HUES48 (cell line): Measurements from ENCODE around the gene ADGRF1.
"Not testable (repeated sequence)": the region's sequence is repeated elsewhere in the genome, so short reads cannot be mapped to it uniquely, and the experiment has no call there.

ENCODE experiments used
- H3K27ac ChIP-seq: one replicate; pipeline ENCODE4 v1.7.0; 2013; ENCODE audit warnings: low read depth, low read length, inconsistent platforms
- H3K27me3 ChIP-seq: 2 replicates; pipeline ENCODE4 v1.6.1; 2013; ENCODE audit warnings: mild to moderate bottlenecking, low read length; ENCODE audit not compliant: control insufficient read depth, insufficient read depth
- H3K36me3 ChIP-seq: 2 replicates; pipeline ENCODE4 v1.6.1; 2013; ENCODE audit warnings: low read length; ENCODE audit not compliant: control insufficient read depth, insufficient read depth
- H3K4me1 ChIP-seq: 2 replicates; pipeline ENCODE4 v1.6.1; 2013; ENCODE audit warnings: mild to moderate bottlenecking, low read length; ENCODE audit not compliant: control insufficient read depth, insufficient read depth
- H3K4me3 ChIP-seq: 2 replicates; pipeline ENCODE4 v1.5.1; 2013; ENCODE audit warnings: mild to moderate bottlenecking, low read depth, low read length
- H3K9ac ChIP-seq: 2 replicates; pipeline ENCODE4 v1.6.1; 2013; ENCODE audit warnings: mild to moderate bottlenecking, low read depth, low read length, moderate library complexity
- H3K9me3 ChIP-seq: 2 replicates; pipeline ENCODE4 v1.6.1; 2013; ENCODE audit warnings: low read length; ENCODE audit not compliant: control insufficient read depth, insufficient read depth

Gene ADGRF1

DNA sequence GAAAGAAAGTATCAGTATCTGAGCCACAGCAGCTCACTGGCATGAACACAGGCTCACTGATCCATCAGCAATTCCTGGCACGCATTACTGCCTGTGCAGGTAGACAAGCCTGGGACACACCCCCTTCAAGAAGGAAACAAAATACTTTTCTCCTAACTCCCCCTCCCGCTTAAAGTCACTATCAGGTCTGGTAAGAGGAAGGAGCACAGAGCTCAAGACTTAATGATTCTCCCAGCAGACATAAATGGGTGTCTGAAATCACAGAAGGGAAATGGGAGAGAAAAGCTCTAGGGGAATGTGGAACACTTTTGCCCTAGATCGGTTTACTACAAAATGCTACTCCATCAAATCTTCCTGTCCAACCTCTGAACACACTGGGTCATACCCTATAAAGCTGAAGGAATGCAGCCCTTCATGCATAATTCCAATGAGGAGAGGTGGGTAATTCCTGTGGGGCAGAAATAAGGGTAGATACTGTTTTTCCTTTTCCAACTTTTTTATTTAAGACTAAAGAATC, at the start of gene ADGRF1:
TSS of gene ADGRF1 (minus strand) at position 58 of the 517 bp plus-strand sequence. CDS start 13,271 bp downstream, outside the sequence.
- no peaks in the 10 kb centered on the region for H3K36me3 ChIP-seq
- H3K9me3 ChIP-seq, result no peaks in the 10 kb centered on the region
- H3K9ac ChIP-seq, result no peak within 1 kb of the TSS
- H3K27ac ChIP-seq, result no peak within 1 kb of the TSS
- no peaks in the 10 kb centered on the region for H3K27me3 ChIP-seq
- no peak within 1 kb of the TSS for H3K4me3 ChIP-seq
- peaks cover 26% of the 10 kb centered on the region for H3K4me1 ChIP-seq

GRCh38 chr6:47090881-47091280, 48.7 kb upstream of the ADGRF1 start:
- Histone ChIP-seq H3K27me3 (no peaks in the 10 kb centered on the region), H3K4me1 (no peaks in the 10 kb centered on the region; the same call in 1 of the 2 replicates), H3K9ac (no peak overlapping the region)

GRCh38 chr6:47089473-47089872, 47.3 kb upstream of the ADGRF1 start:
- not testable (repeated sequence) for H3K9ac ChIP-seq, H3K4me3 ChIP-seq, H3K9me3 ChIP-seq, H3K4me1 ChIP-seq, H3K36me3 ChIP-seq, H3K27ac ChIP-seq, H3K27me3 ChIP-seq

More at GRCh38 chr6:47090881-47091280, 48.7 kb upstream of the ADGRF1 start:
- H3K4me3 ChIP-seq, result no peak overlapping the region
- no peaks in the 10 kb centered on the region for H3K36me3 ChIP-seq
- no peaks in the 10 kb centered on the region for H3K9me3 ChIP-seq
- H3K27ac ChIP-seq, result no peak overlapping the region

DNA sequence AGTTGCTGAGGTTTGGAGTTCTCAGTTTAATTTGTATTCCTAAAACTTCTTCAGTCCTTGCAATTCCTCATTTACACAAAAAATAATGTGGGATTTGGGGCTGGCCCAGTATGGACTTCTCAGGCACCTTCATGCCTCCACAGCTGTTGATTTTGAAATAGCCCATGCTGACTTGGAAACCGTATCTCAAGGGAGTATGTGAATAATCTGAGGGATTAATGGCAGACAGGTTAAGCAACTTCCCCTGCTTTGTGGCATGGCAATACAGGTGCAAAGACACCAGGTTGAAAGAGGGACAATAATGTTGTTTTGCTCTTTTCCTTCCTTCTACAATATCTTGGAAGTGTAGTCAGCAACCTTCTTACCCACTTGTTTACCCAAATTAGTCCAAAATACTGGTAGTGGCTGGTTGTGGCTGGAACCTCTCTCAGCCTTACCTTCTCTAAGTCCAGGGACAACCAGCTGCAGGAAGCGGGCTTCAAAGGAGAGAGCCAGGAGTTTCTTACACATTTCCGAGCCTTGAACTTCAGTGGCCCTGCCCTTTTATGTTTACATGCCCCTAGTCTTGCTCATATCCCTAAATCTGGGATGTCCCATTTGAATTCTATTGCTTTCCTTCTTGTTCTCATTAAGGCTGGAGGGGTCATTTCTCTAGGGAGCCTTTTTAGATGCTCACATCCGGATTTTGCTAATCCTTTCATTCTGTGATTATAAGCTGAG, 44.1 kb upstream of the ADGRF1 start:
- H3K9me3 ChIP-seq, result no peaks in the 10 kb centered on the region
- H3K4me1 ChIP-seq, result no peaks in the 10 kb centered on the region; the same call in 1 of the 2 replicates
- no peak overlapping the region for H3K4me3 ChIP-seq
- H3K27me3 ChIP-seq, result no peaks in the 10 kb centered on the region
- H3K9ac ChIP-seq, result no peak overlapping the region
- H3K36me3 ChIP-seq, result no peaks in the 10 kb centered on the region
- no peak overlapping the region for H3K27ac ChIP-seq

DNA sequence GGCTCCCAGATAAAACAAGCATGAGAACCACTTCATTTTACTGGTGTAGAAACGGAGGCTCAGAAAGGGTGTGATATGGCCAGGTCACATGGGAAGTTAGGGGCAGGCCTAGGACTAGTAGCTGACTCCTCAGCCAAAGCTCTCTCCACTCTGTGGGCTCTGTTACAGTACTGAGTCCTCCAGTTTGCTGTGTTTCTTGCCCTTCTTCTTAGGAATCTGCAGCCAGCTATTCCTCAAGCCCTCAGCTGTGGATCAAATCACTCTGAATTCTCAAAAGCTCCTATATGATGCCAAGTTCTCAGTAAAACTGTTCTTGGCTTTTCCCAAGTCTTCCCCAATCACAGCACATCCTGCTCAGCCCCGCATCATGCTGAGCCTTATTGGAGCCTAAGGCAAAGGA, 42.5 kb upstream of the ADGRF1 start:
- H3K9ac ChIP-seq, result no peak overlapping the region

DNA sequence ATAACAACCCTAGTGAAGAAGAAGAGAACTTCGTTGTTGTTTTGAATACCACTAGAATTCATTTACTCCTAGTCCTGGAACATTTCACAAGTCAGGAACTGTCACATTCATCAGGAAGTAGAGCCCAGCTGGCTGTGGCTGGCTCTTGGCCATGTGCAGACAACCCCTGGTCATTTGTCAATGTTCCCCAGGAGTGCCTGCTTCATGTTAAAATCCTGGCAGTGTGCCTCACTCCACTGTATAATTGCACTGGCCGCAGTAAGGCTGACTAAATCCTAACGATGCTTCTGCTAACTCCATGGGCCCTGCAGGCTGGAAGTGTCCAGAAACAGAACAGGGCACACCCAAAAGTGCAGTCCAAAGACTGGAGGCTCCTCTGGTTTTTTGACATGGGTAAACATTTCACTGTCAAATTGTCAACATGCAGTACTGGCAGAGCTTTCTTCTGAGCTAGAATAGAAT, 41.5 kb upstream of the ADGRF1 start:
- H3K9ac ChIP-seq, result no peak overlapping the region
- H3K4me3 ChIP-seq, result no peak overlapping the region
- H3K27ac ChIP-seq, result no peak overlapping the region
- no peaks in the 10 kb centered on the region for H3K9me3 ChIP-seq
- H3K36me3 ChIP-seq, result no peaks in the 10 kb centered on the region
- no peaks in the 10 kb centered on the region for H3K27me3 ChIP-seq
- H3K4me1 ChIP-seq, result no peaks in the 10 kb centered on the region; the same call in 1 of the 2 replicates

More for the DNA sequence above, 42.5 kb upstream of the ADGRF1 start:
- Histone ChIP-seq H3K36me3 (no peaks in the 10 kb centered on the region), H3K27me3 (no peaks in the 10 kb centered on the region), H3K4me3 (no peak overlapping the region), H3K9me3 (no peaks in the 10 kb centered on the region), H3K4me1 (no peaks in the 10 kb centered on the region; the same call in 1 of the 2 replicates), H3K27ac (no peak overlapping the region)

- no peak overlapping the region for H3K27ac ChIP-seq
- H3K27me3 ChIP-seq, result no peaks in the 10 kb centered on the region
- H3K36me3 ChIP-seq, result no peaks in the 10 kb centered on the region
- no peak overlapping the region for H3K9ac ChIP-seq
- H3K4me1 ChIP-seq, result 0 out of 2 replicates have a peak, but pooled peaks cover 4% of the 10 kb centered on the region
- no peak overlapping the region for H3K4me3 ChIP-seq
- no peaks in the 10 kb centered on the region for H3K9me3 ChIP-seq
Measured at GRCh38 chr6:47080083-47080596, 38.0 kb upstream of the ADGRF1 start.

DNA sequence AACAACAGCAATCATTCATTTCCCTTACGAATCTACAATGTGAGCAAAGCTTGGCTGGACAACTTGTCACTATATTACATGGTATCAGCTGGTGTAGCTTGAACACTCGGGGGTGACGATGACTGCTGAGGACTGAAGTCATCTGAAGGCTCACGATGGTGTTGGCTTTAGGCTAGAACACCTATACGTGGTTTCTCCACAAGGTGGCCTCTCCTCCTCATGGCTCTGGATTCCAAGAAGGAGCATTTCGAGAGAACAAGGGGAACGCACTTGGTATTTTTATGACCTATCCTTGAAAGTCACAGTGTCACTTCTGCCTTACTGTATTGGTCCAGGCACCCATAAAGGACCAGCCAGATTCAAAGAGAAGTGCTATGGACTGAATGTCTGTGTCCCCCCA, 37.5 kb upstream of the ADGRF1 start:
- Histone ChIP-seq H3K4me1 (0 out of 2 replicates have a peak, but pooled peaks cover 4% of the 10 kb centered on the region), H3K9me3 (no peaks in the 10 kb centered on the region), H3K27ac (no peak overlapping the region), H3K36me3 (no peaks in the 10 kb centered on the region), H3K27me3 (no peaks in the 10 kb centered on the region), H3K4me3 (no peak overlapping the region), H3K9ac (no peak overlapping the region)

DNA sequence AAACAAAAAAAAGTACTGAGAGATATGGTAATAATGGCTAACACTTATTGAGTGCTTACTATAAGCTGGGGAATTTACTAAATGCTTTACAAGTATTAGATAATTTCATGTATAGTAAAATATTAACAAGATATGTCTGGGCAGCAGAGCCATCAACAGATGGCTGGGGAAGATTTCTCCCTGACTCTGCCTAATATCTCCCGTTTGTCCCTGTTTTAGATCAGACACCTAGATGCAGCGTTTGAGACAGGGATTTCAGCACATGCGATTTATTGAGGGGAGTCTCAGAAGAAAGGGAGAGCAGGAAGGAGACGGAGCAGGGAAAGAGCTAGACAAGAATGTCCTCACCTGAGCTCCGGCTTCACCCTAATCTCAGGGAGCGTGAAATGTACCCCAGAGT, 36.9 kb upstream of the ADGRF1 start:
- H3K27me3 ChIP-seq, result no peaks in the 10 kb centered on the region
- no peaks in the 10 kb centered on the region for H3K36me3 ChIP-seq
- 0 out of 2 replicates have a peak, but pooled peaks cover 4% of the 10 kb centered on the region for H3K4me1 ChIP-seq
- H3K27ac ChIP-seq, result no peak overlapping the region
- H3K9ac ChIP-seq, result no peak overlapping the region
- no peak overlapping the region for H3K4me3 ChIP-seq
- H3K9me3 ChIP-seq, result no peaks in the 10 kb centered on the region

DNA sequence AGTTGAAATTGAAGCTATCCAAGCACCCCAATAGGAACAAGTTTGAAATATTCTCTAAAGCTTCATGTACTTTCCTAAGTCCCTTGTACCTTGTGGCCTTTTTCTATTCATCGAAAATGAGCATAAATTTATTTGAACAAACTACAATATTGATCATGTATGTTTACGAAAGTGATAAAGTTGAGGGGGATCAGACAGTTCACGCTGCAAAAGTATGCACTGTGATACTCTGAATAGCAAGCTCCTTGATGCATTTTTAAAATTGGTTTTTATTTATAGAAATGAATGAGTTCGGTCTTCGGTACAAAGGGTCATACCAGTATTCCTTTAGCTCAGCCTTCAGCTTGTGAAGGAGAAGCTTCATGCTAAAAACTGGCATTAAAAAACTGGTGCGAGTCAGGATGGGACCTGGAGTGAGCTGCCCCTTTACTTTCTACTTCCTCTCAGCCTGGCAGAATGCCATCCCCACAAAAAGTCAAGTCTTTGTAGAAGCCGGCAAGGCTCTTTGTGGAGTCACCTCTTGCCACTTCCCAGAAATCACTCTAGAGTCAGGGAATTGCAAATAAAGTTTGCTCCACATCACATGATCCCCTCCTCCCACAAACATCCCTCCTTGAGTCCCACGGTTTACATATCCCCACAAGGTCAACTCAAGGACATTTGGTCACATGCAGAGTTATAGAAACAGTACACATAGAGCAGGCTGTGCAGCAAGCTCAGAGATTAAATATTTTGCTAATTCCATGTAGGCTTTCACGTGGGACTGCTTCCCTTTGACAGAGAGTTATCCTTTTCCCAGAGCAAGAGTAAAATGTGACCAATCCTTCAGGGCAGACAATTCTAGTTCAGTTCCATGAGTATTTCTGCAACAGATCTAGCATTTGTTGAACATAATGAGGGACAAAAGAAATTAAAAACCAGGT, 34.6 kb upstream of the ADGRF1 start:
- Histone ChIP-seq H3K9ac (no peak overlapping the region), H3K4me3 (no peak overlapping the region), H3K27me3 (no peaks in the 10 kb centered on the region), H3K4me1 (0 out of 2 replicates have a peak, but pooled peaks cover 4% of the 10 kb centered on the region), H3K9me3 (no peaks in the 10 kb centered on the region), H3K36me3 (no peaks in the 10 kb centered on the region), H3K27ac (no peak overlapping the region)
